ENCODE results near the gene PCCA. TPM values are rescaled to one million over a fixed set of nuclear protein-coding genes. Genes with fewer than 3 reads are reported as not detected.
"Not testable (repeated sequence)": the region's sequence is repeated elsewhere in the genome, so short reads cannot be mapped to it uniquely, and the experiment has no call there.

The PCCA gene
- polyA plus RNA-seq, 4 donors: 3.0 to 24.7 (median 14.8) TPM

- H3K4me3 ChIP-seq (ENCODE audit: low read depth in 1 of 3, low read length in 3 of 3); H3K27me3 ChIP-seq (ENCODE audit: control insufficient read depth in 3 of 3, insufficient read depth in 3 of 3, low read length in 3 of 3); H3K9me3 ChIP-seq (ENCODE audit: control insufficient read depth in 2 of 2, insufficient read depth in 1 of 2, low read depth in 1 of 2, low read length in 1 of 2); FAIRE-seq; H3K27ac ChIP-seq (ENCODE audit: low read depth in 1 of 3, low read length in 2 of 3); DNase-seq; H3K4me1 ChIP-seq (ENCODE audit: control insufficient read depth in 3 of 3, insufficient read depth in 2 of 3, low read depth in 1 of 3, low read length in 2 of 3): not testable (repeated sequence)
- 92 to 95% (median 94%) methylated on average over 5 of the region's 5 CpGs for WGBS, 3 donors
- peaks cover 0 to 39% (median 2%) of the 10 kb centered on the region in 3 donors for H3K36me3 ChIP-seq (ENCODE audit: control insufficient read depth in 3 of 3, insufficient read depth in 2 of 3, low read depth in 1 of 3, low read length in 3 of 3)
Measured at GRCh38 chr13:100524688-100525087, 435.8 kb downstream of the PCCA start.

GRCh38 chr13:100525453-100526317, 436.8 kb downstream of the PCCA start:
- Histone ChIP-seq H3K4me3 (ENCODE audit: low read depth in 1 of 3, low read length in 3 of 3) (no peak overlapping the region), H3K4me1 (ENCODE audit: control insufficient read depth in 3 of 3, insufficient read depth in 2 of 3, low read depth in 1 of 3, low read length in 2 of 3) (no peaks in the 10 kb centered on the region), H3K9me3 (ENCODE audit: control insufficient read depth in 2 of 2, insufficient read depth in 1 of 2, low read depth in 1 of 2, low read length in 1 of 2) (no peaks in the 10 kb centered on the region), H3K36me3 (ENCODE audit: control insufficient read depth in 3 of 3, insufficient read depth in 2 of 3, low read depth in 1 of 3, low read length in 3 of 3) (peaks cover 0 to 43% (median 2%) of the 10 kb centered on the region in 3 donors), H3K27ac (ENCODE audit: low read depth in 1 of 3, low read length in 2 of 3) (no peak overlapping the region), H3K27me3 (ENCODE audit: control insufficient read depth in 3 of 3, insufficient read depth in 3 of 3, low read length in 3 of 3) (no peaks in the 10 kb centered on the region)
- FAIRE-seq (no peak), DNase-seq (no peak)
- WGBS, 3 donors: 89 to 91% (median 89%) methylated on average over 16 to 17 of the region's 17 CpGs

GRCh38 chr13:100526318-100527000, 437.6 kb downstream of the PCCA start:
- Histone ChIP-seq H3K9me3 (ENCODE audit: control insufficient read depth in 2 of 2, insufficient read depth in 1 of 2, low read depth in 1 of 2, low read length in 1 of 2) (no peaks in the 10 kb centered on the region), H3K4me1 (ENCODE audit: control insufficient read depth in 3 of 3, insufficient read depth in 2 of 3, low read depth in 1 of 3, low read length in 2 of 3) (no peaks in the 10 kb centered on the region), H3K27me3 (ENCODE audit: control insufficient read depth in 3 of 3, insufficient read depth in 3 of 3, low read length in 3 of 3) (no peaks in the 10 kb centered on the region), H3K4me3 (ENCODE audit: low read depth in 1 of 3, low read length in 3 of 3) (no peak overlapping the region), H3K27ac (ENCODE audit: low read depth in 1 of 3, low read length in 2 of 3) (no peak overlapping the region), H3K36me3 (ENCODE audit: control insufficient read depth in 3 of 3, insufficient read depth in 2 of 3, low read depth in 1 of 3, low read length in 3 of 3) (peaks cover 0 to 47% (median 2%) of the 10 kb centered on the region in 3 donors)
- WGBS, 3 donors: 91 to 95% (median 94%) methylated on average over 27 of the region's 27 CpGs
- FAIRE-seq (no peak), DNase-seq (no peak)

GRCh38 chr13:100527644-100528043, 438.8 kb downstream of the PCCA start:
- no peak overlapping the region for H3K4me3 ChIP-seq (ENCODE audit: low read depth in 1 of 3, low read length in 3 of 3)
- DNase-seq: no peak
- H3K4me1 ChIP-seq (ENCODE audit: control insufficient read depth in 3 of 3, insufficient read depth in 2 of 3, low read depth in 1 of 3, low read length in 2 of 3): no peaks in the 10 kb centered on the region
- H3K9me3 ChIP-seq (ENCODE audit: control insufficient read depth in 2 of 2, insufficient read depth in 1 of 2, low read depth in 1 of 2, low read length in 1 of 2): peaks cover 0 to 2% of the 10 kb centered on the region in 2 donors
- H3K36me3 ChIP-seq (ENCODE audit: control insufficient read depth in 3 of 3, insufficient read depth in 2 of 3, low read depth in 1 of 3, low read length in 3 of 3): peaks cover 0 to 55% (median 2%) of the 10 kb centered on the region in 3 donors
- 89 to 95% (median 94%) methylated on average over 9 of the region's 9 CpGs for WGBS, 3 donors
- H3K27ac ChIP-seq (ENCODE audit: low read depth in 1 of 3, low read length in 2 of 3): no peak overlapping the region
- no peak for FAIRE-seq
- no peaks in the 10 kb centered on the region for H3K27me3 ChIP-seq (ENCODE audit: control insufficient read depth in 3 of 3, insufficient read depth in 3 of 3, low read length in 3 of 3)

- H3K9me3 ChIP-seq (ENCODE audit: control insufficient read depth in 2 of 2, insufficient read depth in 1 of 2, low read depth in 1 of 2, low read length in 1 of 2): peaks cover 0 to 2% of the 10 kb centered on the region in 2 donors
- H3K27me3 ChIP-seq (ENCODE audit: control insufficient read depth in 3 of 3, insufficient read depth in 3 of 3, low read length in 3 of 3): no peaks in the 10 kb centered on the region
- peaks cover 0 to 61% (median 2%) of the 10 kb centered on the region in 3 donors for H3K36me3 ChIP-seq (ENCODE audit: control insufficient read depth in 3 of 3, insufficient read depth in 2 of 3, low read depth in 1 of 3, low read length in 3 of 3)
- no peaks in the 10 kb centered on the region for H3K4me1 ChIP-seq (ENCODE audit: control insufficient read depth in 3 of 3, insufficient read depth in 2 of 3, low read depth in 1 of 3, low read length in 2 of 3)
- FAIRE-seq (no peak), DNase-seq (no peak)
- H3K27ac ChIP-seq (ENCODE audit: low read depth in 1 of 3, low read length in 2 of 3): no peak overlapping the region
- 95 to 96% (median 96%) methylated on average over 9 of the region's 9 CpGs for WGBS, 3 donors
- H3K4me3 ChIP-seq (ENCODE audit: low read depth in 1 of 3, low read length in 3 of 3): no peak overlapping the region
Measured at GRCh38 chr13:100528353-100528752, 439.5 kb downstream of the PCCA start.

GRCh38 chr13:100528820-100529219, 439.9 kb downstream of the PCCA start:
- Histone ChIP-seq H3K36me3 (ENCODE audit: control insufficient read depth in 3 of 3, insufficient read depth in 2 of 3, low read depth in 1 of 3, low read length in 3 of 3) (peaks cover 0 to 61% (median 2%) of the 10 kb centered on the region in 3 donors), H3K27ac (ENCODE audit: low read depth in 1 of 3, low read length in 2 of 3) (no peak overlapping the region), H3K9me3 (ENCODE audit: control insufficient read depth in 2 of 2, insufficient read depth in 1 of 2, low read depth in 1 of 2, low read length in 1 of 2) (peaks cover 0 to 2% of the 10 kb centered on the region in 2 donors), H3K27me3 (ENCODE audit: control insufficient read depth in 3 of 3, insufficient read depth in 3 of 3, low read length in 3 of 3) (no peaks in the 10 kb centered on the region), H3K4me1 (ENCODE audit: control insufficient read depth in 3 of 3, insufficient read depth in 2 of 3, low read depth in 1 of 3, low read length in 2 of 3) (no peaks in the 10 kb centered on the region), H3K4me3 (ENCODE audit: low read depth in 1 of 3, low read length in 3 of 3) (no peak overlapping the region)
- WGBS, 3 donors: 93 to 95% (median 94%) methylated on average over 11 of the region's 11 CpGs
- FAIRE-seq: no peak
- no peak for DNase-seq

GRCh38 chr13:100529666-100530377, 440.9 kb downstream of the PCCA start:
- Histone ChIP-seq H3K4me3 (ENCODE audit: low read depth in 1 of 3, low read length in 3 of 3) (no peak overlapping the region), H3K27me3 (ENCODE audit: control insufficient read depth in 3 of 3, insufficient read depth in 3 of 3, low read length in 3 of 3) (no peaks in the 10 kb centered on the region), H3K27ac (ENCODE audit: low read depth in 1 of 3, low read length in 2 of 3) (no peak overlapping the region), H3K9me3 (ENCODE audit: control insufficient read depth in 2 of 2, insufficient read depth in 1 of 2, low read depth in 1 of 2, low read length in 1 of 2) (peaks cover 0 to 2% of the 10 kb centered on the region in 2 donors), H3K36me3 (ENCODE audit: control insufficient read depth in 3 of 3, insufficient read depth in 2 of 3, low read depth in 1 of 3, low read length in 3 of 3) (peaks cover 0 to 64% (median 2%) of the 10 kb centered on the region in 3 donors), H3K4me1 (ENCODE audit: control insufficient read depth in 3 of 3, insufficient read depth in 2 of 3, low read depth in 1 of 3, low read length in 2 of 3) (no peaks in the 10 kb centered on the region)
- 94 to 97% (median 95%) methylated on average over 15 of the region's 15 CpGs for WGBS, 3 donors
- FAIRE-seq: no peak
- DNase-seq: no peak

GRCh38 chr13:100530671-100531213, 441.8 kb downstream of the PCCA start:
- Histone ChIP-seq H3K36me3 (ENCODE audit: control insufficient read depth in 3 of 3, insufficient read depth in 2 of 3, low read depth in 1 of 3, low read length in 3 of 3) (peaks cover 0 to 65% (median 2%) of the 10 kb centered on the region in 3 donors), H3K9me3 (ENCODE audit: control insufficient read depth in 2 of 2, insufficient read depth in 1 of 2, low read depth in 1 of 2, low read length in 1 of 2) (peaks cover 0 to 2% of the 10 kb centered on the region in 2 donors), H3K4me1 (ENCODE audit: control insufficient read depth in 3 of 3, insufficient read depth in 2 of 3, low read depth in 1 of 3, low read length in 2 of 3) (no peaks in the 10 kb centered on the region), H3K27ac (ENCODE audit: low read depth in 1 of 3, low read length in 2 of 3) (no peak overlapping the region), H3K4me3 (ENCODE audit: low read depth in 1 of 3, low read length in 3 of 3) (no peak overlapping the region), H3K27me3 (ENCODE audit: control insufficient read depth in 3 of 3, insufficient read depth in 3 of 3, low read length in 3 of 3) (no peaks in the 10 kb centered on the region)
- no peak for FAIRE-seq
- no peak for DNase-seq
- WGBS, 3 donors: 69 to 88% (median 85%) methylated on average over 11 of the region's 11 CpGs

All from small intestine (tissue), 7 donors.